HG03432 (cell line): ENCODE results near the gene SUPT20H.
"Not testable (repeated sequence)": the region's sequence is repeated elsewhere in the genome, so short reads cannot be mapped to it uniquely, and the experiment has no call there.

Experiments used
- ATAC-seq: cut with Tn5 transposase; IDR thresholded peaks from one replicate; pipeline ENCODE4 v1.9.1; 2021; ENCODE audit warnings: mild to moderate bottlenecking, moderate library complexity; ENCODE audit not compliant: unreplicated experiment

SUPT20H gene

GRCh38 chr13:37070145-37070695 lies 10.7 kb upstream of the SUPT20H start:
- no peak for ATAC-seq

DNA sequence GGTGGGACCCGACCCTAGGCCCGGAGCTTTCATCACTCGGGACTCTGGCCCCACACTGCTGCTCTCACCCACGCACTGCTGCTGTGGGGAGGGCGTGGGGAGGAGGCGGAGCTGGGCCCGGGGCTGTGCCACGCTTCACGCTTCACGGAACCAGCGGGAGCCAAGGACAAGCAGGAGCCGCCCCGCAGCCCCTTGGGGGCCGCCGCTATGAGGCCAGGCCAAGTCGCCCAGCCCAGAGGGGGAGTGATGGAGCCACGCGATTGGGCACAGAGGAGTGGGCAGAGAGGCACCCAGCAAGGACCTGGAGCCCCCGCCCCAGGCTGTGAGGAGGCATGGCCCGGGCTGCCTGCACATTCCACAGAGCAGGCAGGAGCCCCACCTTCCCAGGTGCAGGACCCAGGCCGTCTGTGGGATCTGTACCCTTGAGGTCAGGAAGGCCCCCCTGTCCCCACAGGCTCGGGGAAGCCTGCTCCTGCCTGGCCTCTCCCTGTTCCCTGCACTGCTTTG lies 10.2 kb upstream of the SUPT20H start:
- no peak for ATAC-seq

DNA sequence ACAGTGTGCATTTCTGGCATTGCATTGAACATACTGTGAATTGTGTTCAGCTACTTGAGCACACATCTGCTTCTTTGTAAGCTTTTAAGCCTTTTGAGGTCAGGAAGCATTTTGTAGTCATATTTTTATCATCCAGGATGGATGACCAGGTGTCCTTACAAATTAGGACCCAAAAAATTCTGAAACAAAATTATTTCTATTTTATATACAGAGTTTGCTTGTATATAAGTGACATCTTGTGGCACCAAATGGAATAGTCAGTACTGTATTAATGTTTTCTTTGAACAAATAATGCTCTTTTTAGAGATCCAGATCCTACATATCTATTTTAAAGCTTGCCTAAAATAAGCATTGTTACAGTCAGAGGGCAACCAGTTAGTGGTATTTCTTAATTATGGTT lies 9.5 kb upstream of the SUPT20H start:
- ATAC-seq: no peak

DNA sequence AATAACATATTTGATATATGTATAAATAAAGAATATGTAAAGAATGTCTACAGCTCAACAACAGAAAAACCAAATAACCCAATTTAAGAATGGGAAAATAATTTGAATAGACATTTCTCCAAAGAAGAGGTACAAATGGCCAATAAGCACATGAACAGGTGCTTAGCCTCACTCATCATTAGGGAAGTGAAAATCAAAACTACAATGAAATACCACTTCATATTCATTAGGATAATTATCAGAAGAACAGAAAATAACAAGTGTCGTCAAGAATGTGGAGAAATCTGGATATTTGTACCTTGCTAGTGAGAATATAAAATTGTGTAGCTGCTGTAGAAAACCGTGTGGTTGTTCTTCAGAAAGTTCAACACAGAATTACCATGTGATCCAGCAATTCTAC lies 8.4 kb upstream of the SUPT20H start:
- ATAC-seq: peak; percentile 57

DNA sequence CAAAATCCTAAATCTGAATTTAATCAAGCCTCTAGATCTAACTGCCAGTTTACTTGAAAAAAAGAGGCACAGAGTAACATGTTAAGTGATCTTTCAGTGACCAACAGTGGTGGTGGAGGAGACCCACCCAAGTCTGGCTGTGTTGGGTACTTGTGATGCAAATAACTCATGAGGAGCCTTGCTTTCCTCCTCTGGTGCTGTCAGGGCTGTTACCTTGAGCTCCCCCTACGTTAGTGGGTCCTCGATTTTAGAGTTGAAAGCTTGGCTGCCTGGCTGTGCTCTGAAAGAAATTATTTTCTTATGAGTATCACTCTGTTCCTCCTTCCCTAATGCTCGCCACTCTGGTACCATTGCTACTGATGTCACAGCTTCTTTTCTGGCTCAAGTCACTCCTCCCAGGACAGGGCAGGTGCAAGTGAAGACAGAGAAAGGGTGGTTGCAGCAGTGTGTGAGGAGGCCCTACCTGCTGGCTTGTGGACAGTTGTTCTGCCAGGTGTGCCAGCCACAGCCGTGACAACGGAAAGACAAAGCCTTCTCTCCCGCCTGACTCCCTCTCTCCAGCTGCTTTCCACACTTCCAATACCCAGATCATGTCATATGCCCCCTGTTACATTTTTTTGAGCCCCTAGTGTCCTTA lies 6.5 kb upstream of the SUPT20H start:
- no peak for ATAC-seq

DNA sequence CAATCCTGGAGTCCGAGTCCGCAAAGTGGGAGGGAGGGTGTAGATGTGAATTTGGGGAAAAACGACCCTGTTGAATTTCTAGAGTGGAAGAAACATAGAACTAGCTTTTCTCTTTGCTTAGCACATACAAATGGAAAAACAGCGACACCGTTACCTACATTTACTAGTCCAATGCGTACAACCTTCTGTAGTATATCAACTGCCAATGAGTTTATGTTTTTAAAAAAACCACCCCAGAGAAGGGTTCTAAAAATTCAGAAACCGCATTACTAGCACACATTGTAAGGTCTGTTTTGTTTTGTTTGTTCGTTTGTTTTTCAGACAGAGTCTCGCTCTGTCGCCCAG lies 332 bp upstream of the SUPT20H start:
- peak; percentile 23 for ATAC-seq

DNA sequence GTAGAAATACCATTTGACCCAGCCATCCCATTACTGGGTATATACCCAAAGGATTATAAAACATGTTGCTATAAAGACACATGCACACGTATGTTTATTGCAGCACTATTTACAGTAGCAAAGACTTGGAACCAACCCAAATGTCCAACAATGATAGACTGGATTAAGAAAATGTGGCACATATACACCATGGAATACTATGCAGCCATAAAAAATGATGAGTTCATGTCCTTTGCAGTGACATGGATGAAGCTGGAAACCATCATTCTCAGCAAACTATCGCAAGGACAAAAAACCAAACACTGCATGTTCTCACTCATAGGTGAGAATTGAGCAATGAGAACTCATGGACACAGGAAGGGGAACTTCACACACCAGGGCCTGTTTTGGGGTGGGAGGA lies 3.3 kb downstream of the SUPT20H start:
- ATAC-seq: not testable (repeated sequence)

DNA sequence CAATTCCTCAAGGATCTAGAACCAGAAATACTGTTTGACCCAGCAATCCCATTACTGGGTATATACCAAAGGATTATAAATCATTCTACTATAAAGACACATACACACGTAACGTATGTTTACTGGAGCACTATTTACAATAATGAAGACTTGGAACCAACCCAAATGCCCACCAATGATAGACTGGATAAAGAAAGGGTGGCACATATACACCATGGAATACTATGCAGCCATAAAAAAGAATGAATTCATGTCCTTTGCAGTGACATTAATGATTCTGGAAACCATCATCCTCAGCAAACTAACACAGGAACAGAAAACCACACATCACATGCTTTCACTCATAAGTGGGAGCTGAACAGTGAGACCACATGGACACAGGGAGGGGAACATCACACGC lies 6.4 kb downstream of the SUPT20H start:
- not testable (repeated sequence) for ATAC-seq

- ATAC-seq: no peak
Observed at GRCh38 chr13:37049810-37050209, 9.7 kb downstream of the SUPT20H start.

- no peak for ATAC-seq
Observed at GRCh38 chr13:37047846-37048245, 11.6 kb downstream of the SUPT20H start.

DNA sequence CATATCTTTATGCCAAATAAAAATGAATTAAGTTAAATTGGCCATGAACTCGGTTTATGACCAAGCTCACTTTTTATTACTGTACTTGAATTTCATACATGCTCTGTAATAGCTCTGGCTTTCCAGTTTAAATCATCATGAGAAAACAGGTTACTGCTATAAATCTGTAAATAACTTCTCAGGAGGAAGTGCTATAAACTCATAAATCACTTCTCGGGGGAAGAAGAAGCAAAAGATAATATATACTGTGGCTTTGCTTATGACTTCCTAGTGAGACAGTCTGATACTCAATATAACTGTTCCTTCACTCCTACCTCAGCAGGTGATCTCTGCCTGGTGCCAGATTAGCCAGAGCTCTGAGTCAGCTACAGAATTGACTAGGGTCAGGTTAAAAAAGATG lies 12.5 kb downstream of the SUPT20H start:
- ATAC-seq: no peak

- no peak for ATAC-seq
Observed at GRCh38 chr13:37046062-37046461, 13.4 kb downstream of the SUPT20H start.

GRCh38 chr13:37040789-37041188 lies 18.7 kb downstream of the SUPT20H start:
- no peak for ATAC-seq

- no peak for ATAC-seq
Observed at GRCh38 chr13:37039896-37040295, 19.6 kb downstream of the SUPT20H start.

GRCh38 chr13:37037241-37037640 lies 22.2 kb downstream of the SUPT20H start:
- no peak for ATAC-seq

GRCh38 chr13:37029617-37030016 lies 29.9 kb downstream of the SUPT20H start:
- ATAC-seq: no peak

- no peak for ATAC-seq
Observed at GRCh38 chr13:37027639-37028038, 31.8 kb downstream of the SUPT20H start.

DNA sequence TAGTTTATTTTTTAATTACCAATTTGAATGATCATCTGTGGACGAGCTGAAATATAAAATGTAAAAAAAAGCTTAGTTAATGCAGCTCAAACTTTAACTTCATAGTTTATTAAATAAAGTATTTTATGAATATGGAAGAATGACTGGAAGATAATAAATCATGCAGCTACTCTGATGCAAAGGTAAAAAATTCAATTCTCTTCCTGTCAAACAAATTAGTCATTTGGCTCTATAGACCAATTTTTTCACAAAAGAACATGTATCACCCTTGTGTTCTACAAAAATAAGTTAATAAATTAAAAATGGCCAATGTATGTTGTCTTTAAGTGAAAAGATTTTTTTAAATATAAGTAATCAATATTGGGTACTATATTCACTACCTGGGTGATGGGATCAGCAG lies 32.7 kb downstream of the SUPT20H start:
- no peak for ATAC-seq

- no peak for ATAC-seq
Observed at GRCh38 chr13:37023871-37024270, 35.6 kb downstream of the SUPT20H start.

DNA sequence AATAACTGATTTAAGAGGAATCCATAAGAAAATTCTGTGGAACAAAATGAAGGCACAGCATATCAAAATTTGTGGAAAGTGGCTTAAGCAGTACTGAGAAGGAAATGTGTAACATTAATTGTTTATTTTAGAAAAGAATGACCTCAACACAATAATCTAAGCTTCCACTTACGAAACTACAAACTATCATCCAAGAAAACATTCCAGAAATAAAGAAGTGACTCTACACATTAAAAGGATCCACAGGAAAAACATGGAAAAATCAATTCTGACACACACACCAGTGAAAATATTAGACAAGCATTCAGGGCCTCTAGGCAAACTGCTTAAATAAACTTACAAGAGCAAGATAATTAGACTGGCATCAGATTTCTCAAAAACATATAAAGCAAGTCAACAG lies 44.9 kb downstream of the SUPT20H start:
- ATAC-seq: no peak

- ATAC-seq: no peak
Observed at GRCh38 chr13:37011788-37012187, 47.7 kb downstream of the SUPT20H start.

- no peak for ATAC-seq
Observed at GRCh38 chr13:37011002-37011401, 48.5 kb downstream of the SUPT20H start.

GRCh38 chr13:37010424-37010823 lies 49.1 kb downstream of the SUPT20H start:
- no peak for ATAC-seq
